Nephron (organoid): ENCODE measurements around the gene ATAD1.
"Not testable (repeated sequence)": the region's sequence is repeated elsewhere in the genome, so short reads cannot be mapped to it uniquely, and the experiment has no call there.

Experiments
- H3K27ac Mint-ChIP-seq, 3 experiments: 2 replicates each; pipeline ENCODE4 v1.8.0; 2020; ENCODE audit warnings: mixed read lengths in 3 of 3, mild to moderate bottlenecking in 2 of 3, moderate library complexity in 1 of 3
- H3K27me3 Mint-ChIP-seq: 2 replicates; pipeline ENCODE4 v1.8.0; 2021; ENCODE audit warnings: low read depth, mild to moderate bottlenecking, moderate library complexity, mixed read lengths
- H3K36me3 Mint-ChIP-seq: 2 replicates; pipeline ENCODE4 v1.8.0; 2020; ENCODE audit warnings: low read depth, mixed read lengths
- H3K4me1 Mint-ChIP-seq: 2 replicates; pipeline ENCODE4 v1.8.0; 2020; ENCODE audit warnings: mixed read lengths
- H3K4me3 Mint-ChIP-seq, 3 experiments: 2 replicates each; pipeline ENCODE4 v1.8.0; 2020; ENCODE audit warnings: mild to moderate bottlenecking in 3 of 3, mixed read lengths in 3 of 3, moderate library complexity in 2 of 3
- H3K9me3 Mint-ChIP-seq: 2 replicates; pipeline ENCODE4 v1.8.0; 2020; ENCODE audit warnings: mixed read lengths
- CTCF ChIP-seq, 3 experiments: fragments of 200-600 bp; sonication (generic); IDR thresholded peaks; one replicate each; pipeline ENCODE4 v1.5.0; 2021; ENCODE audit warnings: antibody characterized with exemption in 3 of 3; ENCODE audit not compliant: unreplicated experiment in 3 of 3

Gene ATAD1

GRCh38 chr10:87816163-87816897 lies 1.7 kb downstream of the ATAD1 start:
- H3K4me3 Mint-ChIP-seq, result peak overlapping the region; percentile 97 to 100 (median 99)
- H3K27me3 Mint-ChIP-seq, result no peaks in the 10 kb centered on the region
- peak overlapping the region in 1 of 3 experiments; percentile 23 for H3K27ac Mint-ChIP-seq
- TF ChIP-seq CTCF (IDR thresholded peaks at IDR 0.05; ENCODE audit: unreplicated experiment in 3 of 3), result peak in 1 of 3 experiments; percentile 4
- H3K4me1 Mint-ChIP-seq, result peaks cover 30% of the 10 kb centered on the region
- peaks cover 30% of the 10 kb centered on the region for H3K36me3 Mint-ChIP-seq
- peaks cover 6% of the 10 kb centered on the region for H3K9me3 Mint-ChIP-seq

- Mint-ChIP-seq H3K9me3 (peaks cover 66% of the 10 kb centered on the region), H3K27me3 (no peaks in the 10 kb centered on the region), H3K4me3 (no peak overlapping the region), H3K36me3 (peaks cover 99% of the 10 kb centered on the region), H3K4me1 (no peaks in the 10 kb centered on the region), H3K27ac (no peak overlapping the region)
- no peak for TF ChIP-seq CTCF (IDR thresholded peaks at IDR 0.05; ENCODE audit: unreplicated experiment in 3 of 3)
Measured at GRCh38 chr10:87804939-87805569, 13.0 kb downstream of the ATAD1 start.

- H3K9me3 Mint-ChIP-seq, result peaks cover 69% of the 10 kb centered on the region
- no peak overlapping the region for H3K27ac Mint-ChIP-seq
- no peak overlapping the region for H3K4me3 Mint-ChIP-seq
- H3K27me3 Mint-ChIP-seq, result no peaks in the 10 kb centered on the region
- no peaks in the 10 kb centered on the region for H3K4me1 Mint-ChIP-seq
- TF ChIP-seq CTCF (IDR thresholded peaks at IDR 0.05; ENCODE audit: unreplicated experiment in 3 of 3), result no peak
- peaks cover 100% of the 10 kb centered on the region for H3K36me3 Mint-ChIP-seq
Measured at GRCh38 chr10:87803831-87804230, 14.2 kb downstream of the ATAD1 start.

GRCh38 chr10:87803328-87803727 lies 14.7 kb downstream of the ATAD1 start:
- Mint-ChIP-seq H3K9me3 (peaks cover 70% of the 10 kb centered on the region), H3K27me3 (no peaks in the 10 kb centered on the region), H3K4me3 (no peak overlapping the region), H3K36me3 (peaks cover 100% of the 10 kb centered on the region), H3K27ac (no peak overlapping the region), H3K4me1 (no peaks in the 10 kb centered on the region)
- no peak for TF ChIP-seq CTCF (IDR thresholded peaks at IDR 0.05; ENCODE audit: unreplicated experiment in 3 of 3)

GRCh38 chr10:87801813-87802435 lies 16.1 kb downstream of the ATAD1 start:
- H3K9me3 Mint-ChIP-seq, result peaks cover 65% of the 10 kb centered on the region
- H3K4me3 Mint-ChIP-seq, H3K27me3 Mint-ChIP-seq: not testable (repeated sequence)

GRCh38 chr10:87799860-87800259 lies 18.2 kb downstream of the ATAD1 start:
- no peak overlapping the region for H3K4me3 Mint-ChIP-seq

More at GRCh38 chr10:87801813-87802435, 16.1 kb downstream of the ATAD1 start:
- not testable (repeated sequence) for H3K4me1 Mint-ChIP-seq, H3K27ac Mint-ChIP-seq
- H3K36me3 Mint-ChIP-seq, result peaks cover 100% of the 10 kb centered on the region

More at GRCh38 chr10:87799860-87800259, 18.2 kb downstream of the ATAD1 start:
- Mint-ChIP-seq H3K36me3 (peaks cover 96% of the 10 kb centered on the region), H3K27me3 (no peaks in the 10 kb centered on the region), H3K27ac (no peak overlapping the region), H3K4me1 (no peaks in the 10 kb centered on the region), H3K9me3 (peaks cover 44% of the 10 kb centered on the region)
- no peak for TF ChIP-seq CTCF (IDR thresholded peaks at IDR 0.05; ENCODE audit: unreplicated experiment in 3 of 3)
